ENCODE results near the gene NPL.

The NPL gene

DNA sequence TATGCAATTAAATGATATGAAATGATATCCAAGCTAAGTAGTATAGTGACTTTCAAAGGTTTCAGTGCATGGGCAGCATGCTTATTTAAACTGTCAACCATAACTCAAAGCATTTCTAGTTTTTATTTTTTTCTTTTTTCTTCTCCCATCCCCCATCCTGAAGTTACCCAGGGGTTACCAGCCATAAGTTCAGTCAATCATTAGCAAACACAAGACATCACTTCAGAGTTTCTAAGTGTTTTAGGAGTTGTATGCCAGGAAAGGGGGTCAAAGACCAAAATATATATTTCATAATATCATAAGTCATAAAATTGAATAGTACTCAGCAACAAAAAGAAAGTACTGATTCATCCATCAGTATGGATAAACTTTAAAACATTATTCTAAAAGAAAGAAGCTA lies 78.3 kb downstream of the NPL start:
- no peak for DNase-seq (ENCODE audit: low read depth, low spot score)

DNA sequence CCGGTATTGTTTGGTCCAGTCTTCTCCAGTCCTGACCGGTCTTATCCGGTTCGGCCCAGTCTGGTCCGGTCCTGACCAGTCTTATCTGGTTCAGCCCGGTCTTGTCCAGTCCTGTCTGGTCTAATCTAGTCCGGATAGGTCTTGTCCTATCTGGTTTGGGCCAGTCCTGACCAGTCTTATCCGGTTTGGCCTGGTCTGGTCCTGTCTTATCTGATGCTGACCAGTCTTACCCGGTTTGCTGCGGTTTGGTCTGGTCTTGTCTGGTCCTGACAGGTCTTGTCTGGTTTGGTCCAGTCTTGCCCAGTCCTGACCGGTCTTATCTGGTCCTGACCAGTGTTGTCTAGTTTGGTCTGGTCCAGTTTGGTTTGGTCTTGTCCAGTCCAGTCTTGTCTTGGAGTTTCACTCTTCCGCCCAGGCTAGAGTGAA lies 79.7 kb downstream of the NPL start:
- no peak for DNase-seq (ENCODE audit: low read depth, low spot score)

- DNase-seq (ENCODE audit: low read depth, low spot score), result no peak
Measured at GRCh38 chr1:182872881-182873280, 83.3 kb downstream of the NPL start.

- no peak for DNase-seq (ENCODE audit: low read depth, low spot score)
Measured at GRCh38 chr1:182875889-182876288, 86.3 kb downstream of the NPL start.

DNA sequence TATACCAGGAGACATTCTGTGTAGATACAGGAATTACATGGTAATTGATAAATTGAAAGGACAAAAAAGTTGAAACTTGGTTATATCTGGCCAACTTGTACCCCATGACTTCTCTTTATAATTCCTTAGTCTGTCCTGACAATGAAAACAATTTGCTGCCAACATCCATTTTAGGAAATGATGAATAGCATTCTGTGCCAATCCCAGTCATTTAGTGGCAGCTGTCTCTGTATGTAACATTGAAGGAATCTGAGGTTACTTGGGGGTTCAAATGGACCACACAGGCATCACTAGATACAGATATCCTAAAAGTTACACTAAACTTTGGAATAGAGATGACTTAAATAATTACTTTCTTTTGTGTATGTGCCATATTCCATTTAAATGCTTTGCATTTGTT lies 87.8 kb downstream of the NPL start:
- no peak for DNase-seq (ENCODE audit: low read depth, low spot score)

- no peak for DNase-seq (ENCODE audit: low read depth, low spot score)
Measured at GRCh38 chr1:182877842-182878241, 88.3 kb downstream of the NPL start.
